ENCODE results near the gene PHC2. TPM values are rescaled to one million over a fixed set of nuclear protein-coding genes. Genes with fewer than 3 reads are reported as not detected.

Gene PHC2
- total and polyA plus RNA-seq, 2 of the 13 experiments (the other 11 are each of a cell fraction or from before 2014, with no cell fraction given): 52.5 to 84.9 TPM

DNA sequence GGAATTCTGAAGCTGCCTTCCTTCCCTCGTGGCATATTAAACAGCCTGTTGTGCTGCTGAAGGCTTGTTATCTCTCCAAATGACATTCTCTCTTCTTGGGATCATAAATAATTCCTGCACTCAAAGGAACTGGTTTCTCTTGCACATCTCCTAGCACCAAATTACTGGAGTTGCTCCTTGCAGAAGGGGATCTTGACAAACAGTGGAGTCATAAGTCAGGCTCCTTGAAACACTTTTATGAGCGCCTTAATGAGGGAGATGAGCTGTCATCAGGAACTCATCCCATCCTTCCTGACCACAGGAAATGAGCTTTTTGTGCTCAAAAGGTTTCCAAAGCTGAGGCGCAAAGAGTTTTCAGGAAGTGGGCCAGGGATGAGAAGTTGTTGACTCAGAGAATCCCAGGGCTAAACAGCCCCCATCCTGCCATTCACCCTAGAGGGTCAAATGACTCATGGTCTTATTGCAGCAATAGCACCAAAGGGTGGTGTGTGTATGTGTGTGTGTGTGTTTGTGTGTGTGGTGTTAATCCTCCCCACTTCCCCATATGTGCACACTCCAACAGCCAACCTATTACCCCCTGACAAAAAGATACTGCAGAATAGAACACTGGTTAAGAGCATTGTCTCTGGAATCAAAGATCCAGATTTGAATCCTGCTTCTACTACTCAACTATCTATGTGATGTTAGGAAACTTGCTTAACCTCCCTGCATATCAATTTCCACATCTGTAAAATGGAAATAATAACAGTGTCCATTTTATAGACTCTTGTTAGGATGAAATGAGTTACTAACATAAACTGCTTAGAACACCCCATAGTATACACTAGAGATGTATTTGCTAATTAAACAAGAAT is 2.8 kb upstream of the PHC2 start (continued):
- TF ChIP-seq, protein P1, sequence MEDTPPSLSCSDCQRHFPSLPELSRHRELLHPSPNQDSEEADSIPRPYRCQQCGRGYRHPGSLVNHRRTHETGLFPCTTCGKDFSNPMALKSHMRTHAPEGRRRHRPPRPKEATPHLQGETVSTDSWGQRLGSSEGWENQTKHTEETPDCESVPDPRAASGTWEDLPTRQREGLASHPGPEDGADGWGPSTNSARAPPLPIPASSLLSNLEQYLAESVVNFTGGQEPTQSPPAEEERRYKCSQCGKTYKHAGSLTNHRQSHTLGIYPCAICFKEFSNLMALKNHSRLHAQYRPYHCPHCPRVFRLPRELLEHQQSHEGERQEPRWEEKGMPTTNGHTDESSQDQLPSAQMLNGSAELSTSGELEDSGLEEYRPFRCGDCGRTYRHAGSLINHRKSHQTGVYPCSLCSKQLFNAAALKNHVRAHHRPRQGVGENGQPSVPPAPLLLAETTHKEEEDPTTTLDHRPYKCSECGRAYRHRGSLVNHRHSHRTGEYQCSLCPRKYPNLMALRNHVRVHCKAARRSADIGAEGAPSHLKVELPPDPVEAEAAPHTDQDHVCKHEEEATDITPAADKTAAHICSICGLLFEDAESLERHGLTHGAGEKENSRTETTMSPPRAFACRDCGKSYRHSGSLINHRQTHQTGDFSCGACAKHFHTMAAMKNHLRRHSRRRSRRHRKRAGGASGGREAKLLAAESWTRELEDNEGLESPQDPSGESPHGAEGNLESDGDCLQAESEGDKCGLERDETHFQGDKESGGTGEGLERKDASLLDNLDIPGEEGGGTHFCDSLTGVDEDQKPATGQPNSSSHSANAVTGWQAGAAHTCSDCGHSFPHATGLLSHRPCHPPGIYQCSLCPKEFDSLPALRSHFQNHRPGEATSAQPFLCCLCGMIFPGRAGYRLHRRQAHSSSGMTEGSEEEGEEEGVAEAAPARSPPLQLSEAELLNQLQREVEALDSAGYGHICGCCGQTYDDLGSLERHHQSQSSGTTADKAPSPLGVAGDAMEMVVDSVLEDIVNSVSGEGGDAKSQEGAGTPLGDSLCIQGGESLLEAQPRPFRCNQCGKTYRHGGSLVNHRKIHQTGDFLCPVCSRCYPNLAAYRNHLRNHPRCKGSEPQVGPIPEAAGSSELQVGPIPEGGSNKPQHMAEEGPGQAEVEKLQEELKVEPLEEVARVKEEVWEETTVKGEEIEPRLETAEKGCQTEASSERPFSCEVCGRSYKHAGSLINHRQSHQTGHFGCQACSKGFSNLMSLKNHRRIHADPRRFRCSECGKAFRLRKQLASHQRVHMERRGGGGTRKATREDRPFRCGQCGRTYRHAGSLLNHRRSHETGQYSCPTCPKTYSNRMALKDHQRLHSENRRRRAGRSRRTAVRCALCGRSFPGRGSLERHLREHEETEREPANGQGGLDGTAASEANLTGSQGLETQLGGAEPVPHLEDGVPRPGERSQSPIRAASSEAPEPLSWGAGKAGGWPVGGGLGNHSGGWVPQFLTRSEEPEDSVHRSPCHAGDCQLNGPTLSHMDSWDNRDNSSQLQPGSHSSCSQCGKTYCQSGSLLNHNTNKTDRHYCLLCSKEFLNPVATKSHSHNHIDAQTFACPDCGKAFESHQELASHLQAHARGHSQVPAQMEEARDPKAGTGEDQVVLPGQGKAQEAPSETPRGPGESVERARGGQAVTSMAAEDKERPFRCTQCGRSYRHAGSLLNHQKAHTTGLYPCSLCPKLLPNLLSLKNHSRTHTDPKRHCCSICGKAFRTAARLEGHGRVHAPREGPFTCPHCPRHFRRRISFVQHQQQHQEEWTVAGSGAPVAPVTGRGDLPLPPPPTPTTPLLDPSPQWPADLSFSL (CRISPR knock-in tag; IDR thresholded peaks at IDR 0.05): peak; percentile 93
- TF ChIP-seq TCF7 (IDR thresholded peaks at IDR 0.05; ENCODE audit: low read depth) (peak; percentile 19; the same call in 1 of the 2 replicates), ZNF3 (CRISPR knock-in tag; IDR thresholded peaks at IDR 0.05) (peak; percentile 89), FOXA3 (CRISPR knock-in tag; IDR thresholded peaks at IDR 0.05) (peak; percentile 79), SOX13 (IDR thresholded peaks at IDR 0.05) (no peak), SOX13 (CRISPR knock-in tag; conservative IDR thresholded peaks at IDR 0.05 in 1 of 2, IDR thresholded peaks at IDR 0.05 in 1 of 2) (peak in 1 of 2 experiments; percentile 27; a peak in 1 of 4 replicates), ZNF792 (CRISPR knock-in tag; IDR thresholded peaks at IDR 0.05) (peak; percentile 41; the same call in 1 of the 2 replicates), THAP11 (CRISPR knock-in tag; IDR thresholded peaks at IDR 0.05) (0 out of 2 replicates have a peak, but pooled peaks have one; percentile 27), SOX6 (IDR thresholded peaks at IDR 0.05) (no peak), SOX6 (CRISPR knock-in tag; IDR thresholded peaks at IDR 0.05) (0 out of 2 replicates have a peak, but pooled peaks have one; percentile 30), ZNF430 (CRISPR knock-in tag; IDR thresholded peaks at IDR 0.05) (no peak), ZNF317 (CRISPR knock-in tag; IDR thresholded peaks at IDR 0.05) (0 out of 2 replicates have a peak, but pooled peaks have one; percentile 24), DPF2 (CRISPR knock-in tag; IDR thresholded peaks at IDR 0.05; ENCODE audit: borderline replicate concordance, low read depth) (0 out of 2 replicates have a peak, but pooled peaks have one; percentile 50)
- TF ChIP-seq, protein P2, sequence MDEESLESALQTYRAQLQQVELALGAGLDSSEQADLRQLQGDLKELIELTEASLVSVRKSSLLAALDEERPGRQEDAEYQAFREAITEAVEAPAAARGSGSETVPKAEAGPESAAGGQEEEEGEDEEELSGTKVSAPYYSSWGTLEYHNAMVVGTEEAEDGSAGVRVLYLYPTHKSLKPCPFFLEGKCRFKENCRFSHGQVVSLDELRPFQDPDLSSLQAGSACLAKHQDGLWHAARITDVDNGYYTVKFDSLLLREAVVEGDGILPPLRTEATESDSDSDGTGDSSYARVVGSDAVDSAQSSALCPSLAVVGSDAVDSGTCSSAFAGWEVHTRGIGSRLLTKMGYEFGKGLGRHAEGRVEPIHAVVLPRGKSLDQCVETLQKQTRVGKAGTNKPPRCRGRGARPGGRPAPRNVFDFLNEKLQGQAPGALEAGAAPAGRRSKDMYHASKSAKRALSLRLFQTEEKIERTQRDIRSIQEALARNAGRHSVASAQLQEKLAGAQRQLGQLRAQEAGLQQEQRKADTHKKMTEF (CRISPR knock-in tag; IDR thresholded peaks at IDR 0.05): peak; percentile 39; the same call in 1 of the 2 replicates
- TF ChIP-seq, protein P3, sequence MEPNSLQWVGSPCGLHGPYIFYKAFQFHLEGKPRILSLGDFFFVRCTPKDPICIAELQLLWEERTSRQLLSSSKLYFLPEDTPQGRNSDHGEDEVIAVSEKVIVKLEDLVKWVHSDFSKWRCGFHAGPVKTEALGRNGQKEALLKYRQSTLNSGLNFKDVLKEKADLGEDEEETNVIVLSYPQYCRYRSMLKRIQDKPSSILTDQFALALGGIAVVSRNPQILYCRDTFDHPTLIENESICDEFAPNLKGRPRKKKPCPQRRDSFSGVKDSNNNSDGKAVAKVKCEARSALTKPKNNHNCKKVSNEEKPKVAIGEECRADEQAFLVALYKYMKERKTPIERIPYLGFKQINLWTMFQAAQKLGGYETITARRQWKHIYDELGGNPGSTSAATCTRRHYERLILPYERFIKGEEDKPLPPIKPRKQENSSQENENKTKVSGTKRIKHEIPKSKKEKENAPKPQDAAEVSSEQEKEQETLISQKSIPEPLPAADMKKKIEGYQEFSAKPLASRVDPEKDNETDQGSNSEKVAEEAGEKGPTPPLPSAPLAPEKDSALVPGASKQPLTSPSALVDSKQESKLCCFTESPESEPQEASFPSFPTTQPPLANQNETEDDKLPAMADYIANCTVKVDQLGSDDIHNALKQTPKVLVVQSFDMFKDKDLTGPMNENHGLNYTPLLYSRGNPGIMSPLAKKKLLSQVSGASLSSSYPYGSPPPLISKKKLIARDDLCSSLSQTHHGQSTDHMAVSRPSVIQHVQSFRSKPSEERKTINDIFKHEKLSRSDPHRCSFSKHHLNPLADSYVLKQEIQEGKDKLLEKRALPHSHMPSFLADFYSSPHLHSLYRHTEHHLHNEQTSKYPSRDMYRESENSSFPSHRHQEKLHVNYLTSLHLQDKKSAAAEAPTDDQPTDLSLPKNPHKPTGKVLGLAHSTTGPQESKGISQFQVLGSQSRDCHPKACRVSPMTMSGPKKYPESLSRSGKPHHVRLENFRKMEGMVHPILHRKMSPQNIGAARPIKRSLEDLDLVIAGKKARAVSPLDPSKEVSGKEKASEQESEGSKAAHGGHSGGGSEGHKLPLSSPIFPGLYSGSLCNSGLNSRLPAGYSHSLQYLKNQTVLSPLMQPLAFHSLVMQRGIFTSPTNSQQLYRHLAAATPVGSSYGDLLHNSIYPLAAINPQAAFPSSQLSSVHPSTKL (CRISPR knock-in tag; IDR thresholded peaks at IDR 0.05): 0 out of 2 replicates have a peak, but pooled peaks have one; percentile 61

Measured in HepG2 (cell line).